ENCODE data around the gene SLC9A9. TPM values are rescaled to one million over a fixed set of nuclear protein-coding genes. Genes with fewer than 3 reads are reported as not detected.

Gene SLC9A9
- total and polyA plus RNA-seq, 9 of the 15 experiments (the other 6 are each of a cell fraction or from before 2014, with no cell fraction given) = 0.03 to 0.13 TPM; not detected in 7

DNA sequence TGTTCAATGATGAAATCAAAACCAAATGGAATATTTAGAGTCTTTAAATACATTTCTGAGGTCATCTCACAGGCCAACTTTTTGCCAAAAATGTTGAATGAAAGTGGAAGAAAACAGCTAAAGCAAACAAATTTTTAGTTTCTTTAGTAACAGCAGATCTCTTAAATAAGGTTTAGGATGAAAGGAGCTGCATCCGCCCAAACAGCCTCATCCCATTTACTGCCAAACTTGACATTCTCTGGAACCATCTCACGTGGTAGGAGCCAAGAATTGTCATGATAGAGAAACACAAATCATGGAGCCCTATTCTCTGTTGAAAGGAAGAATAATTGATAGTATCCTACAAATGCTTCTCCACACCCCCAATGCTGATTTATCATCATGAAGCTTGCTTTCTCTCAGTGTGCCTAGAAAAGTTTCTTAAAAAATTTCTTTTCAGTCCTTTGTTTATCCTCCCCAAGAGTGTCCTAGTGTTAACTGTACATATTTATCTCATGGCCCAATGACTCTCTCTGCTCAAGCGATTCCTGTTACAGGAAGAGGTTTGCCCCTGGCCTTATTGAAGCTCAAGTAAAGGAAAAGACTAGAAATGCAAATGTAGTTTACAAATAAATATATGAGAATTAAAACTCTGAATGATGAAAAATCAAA lies 23.4 kb downstream of the SLC9A9 start (continued):
- TF ChIP-seq, protein P1, sequence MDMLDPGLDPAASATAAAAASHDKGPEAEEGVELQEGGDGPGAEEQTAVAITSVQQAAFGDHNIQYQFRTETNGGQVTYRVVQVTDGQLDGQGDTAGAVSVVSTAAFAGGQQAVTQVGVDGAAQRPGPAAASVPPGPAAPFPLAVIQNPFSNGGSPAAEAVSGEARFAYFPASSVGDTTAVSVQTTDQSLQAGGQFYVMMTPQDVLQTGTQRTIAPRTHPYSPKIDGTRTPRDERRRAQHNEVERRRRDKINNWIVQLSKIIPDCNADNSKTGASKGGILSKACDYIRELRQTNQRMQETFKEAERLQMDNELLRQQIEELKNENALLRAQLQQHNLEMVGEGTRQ (CRISPR knock-in tag; IDR thresholded peaks at IDR 0.05) = no peak
- no peak for TF ChIP-seq NCOR1 (IDR thresholded peaks at IDR 0.05)
- TF ChIP-seq, protein P2, sequence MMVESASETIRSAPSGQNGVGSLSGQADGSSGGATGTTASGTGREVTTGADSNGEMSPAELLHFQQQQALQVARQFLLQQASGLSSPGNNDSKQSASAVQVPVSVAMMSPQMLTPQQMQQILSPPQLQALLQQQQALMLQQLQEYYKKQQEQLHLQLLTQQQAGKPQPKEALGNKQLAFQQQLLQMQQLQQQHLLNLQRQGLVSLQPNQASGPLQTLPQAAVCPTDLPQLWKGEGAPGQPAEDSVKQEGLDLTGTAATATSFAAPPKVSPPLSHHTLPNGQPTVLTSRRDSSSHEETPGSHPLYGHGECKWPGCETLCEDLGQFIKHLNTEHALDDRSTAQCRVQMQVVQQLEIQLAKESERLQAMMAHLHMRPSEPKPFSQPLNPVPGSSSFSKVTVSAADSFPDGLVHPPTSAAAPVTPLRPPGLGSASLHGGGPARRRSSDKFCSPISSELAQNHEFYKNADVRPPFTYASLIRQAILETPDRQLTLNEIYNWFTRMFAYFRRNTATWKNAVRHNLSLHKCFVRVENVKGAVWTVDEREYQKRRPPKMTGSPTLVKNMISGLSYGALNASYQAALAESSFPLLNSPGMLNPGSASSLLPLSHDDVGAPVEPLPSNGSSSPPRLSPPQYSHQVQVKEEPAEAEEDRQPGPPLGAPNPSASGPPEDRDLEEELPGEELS (CRISPR knock-in tag; IDR thresholded peaks at IDR 0.05; ENCODE audit: borderline replicate concordance) = no peak
- TF ChIP-seq E2F6 (IDR thresholded peaks at IDR 0.05; ENCODE audit: borderline replicate concordance in 1 of 2, extremely low read depth in 1 of 2, insufficient read depth in 1 of 2, insufficient read length in 1 of 2, low read depth in 1 of 2, low read length in 1 of 2, poor library complexity in 1 of 2, severe bottlenecking in 1 of 2) = no peak
- TF ChIP-seq ZFP30 (CRISPR knock-in tag; IDR thresholded peaks at IDR 0.05; ENCODE audit: borderline replicate concordance) = no peak
- no peak for TF ChIP-seq HMG20B (CRISPR knock-in tag; IDR thresholded peaks at IDR 0.05)
